Measurements from ENCODE around the gene MSGN1.

MSGN1 gene

GRCh38 chr2:17864676-17865075 lies 48.4 kb downstream of the MSGN1 start:
- no peak overlapping the region for H3K4me3 ChIP-seq (ENCODE audit: low read depth, low read length)
- TF ChIP-seq CTCF (IDR thresholded peaks at IDR 0.05; ENCODE audit: low read depth, low read length), result no peak

DNA sequence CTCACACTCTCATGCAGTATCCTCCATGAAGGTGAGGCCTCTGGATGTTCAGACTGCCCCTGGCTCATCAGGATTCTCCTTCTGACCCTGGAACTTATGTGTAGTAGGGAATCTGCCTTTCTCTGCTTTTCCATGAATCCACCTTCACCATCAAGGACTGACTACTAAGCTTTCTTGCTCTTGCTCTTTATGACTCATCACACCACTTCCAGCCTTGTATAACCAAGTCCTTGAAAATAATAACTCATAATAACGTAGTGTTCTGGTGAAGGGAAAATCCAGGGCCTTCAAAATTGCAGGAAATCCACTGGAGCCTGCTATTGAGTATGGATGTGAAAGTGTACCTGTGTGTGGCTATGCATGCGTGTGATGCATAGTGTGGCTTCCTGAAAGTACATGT lies 50.9 kb downstream of the MSGN1 start:
- no peak for TF ChIP-seq CTCF (IDR thresholded peaks at IDR 0.05; ENCODE audit: low read depth, low read length)
- H3K4me3 ChIP-seq (ENCODE audit: low read depth, low read length), result no peak overlapping the region
